ENCODE measurements around the gene SPACA1.
"Not testable (repeated sequence)": the region's sequence is repeated elsewhere in the genome, so short reads cannot be mapped to it uniquely, and the experiment has no call there.

The SPACA1 gene

GRCh38 chr6:88047510-88048150 is at the start of gene SPACA1:
TSS of gene SPACA1 (plus strand) at chr6:88047841. CDS start at chr6:88047906, 65 bp downstream.
- DNase-seq (ENCODE audit: low read depth): no peak

- DNase-seq (ENCODE audit: low read depth): no peak
Measured at GRCh38 chr6:88000713-88001112, 46.9 kb upstream of the SPACA1 start.

- DNase-seq (ENCODE audit: low read depth): not testable (repeated sequence)
Measured at GRCh38 chr6:88001279-88001678, 46.4 kb upstream of the SPACA1 start.

GRCh38 chr6:88004707-88005106 is 42.9 kb upstream of the SPACA1 start:
- no peak for DNase-seq (ENCODE audit: low read depth)

GRCh38 chr6:88006557-88006956 is 41.1 kb upstream of the SPACA1 start:
- no peak for DNase-seq (ENCODE audit: low read depth)

GRCh38 chr6:88008411-88008810 is 39.2 kb upstream of the SPACA1 start:
- DNase-seq (ENCODE audit: low read depth): no peak

- DNase-seq (ENCODE audit: low read depth): no peak
Measured at GRCh38 chr6:88008831-88009231, 38.8 kb upstream of the SPACA1 start.

GRCh38 chr6:88013015-88013414 is 34.6 kb upstream of the SPACA1 start:
- no peak for DNase-seq (ENCODE audit: low read depth)

- DNase-seq (ENCODE audit: low read depth): no peak
Measured at GRCh38 chr6:88013554-88013953, 34.1 kb upstream of the SPACA1 start.

- DNase-seq (ENCODE audit: low read depth): no peak
Measured at GRCh38 chr6:88020439-88020838, 27.2 kb upstream of the SPACA1 start.

GRCh38 chr6:88024696-88025095 is 22.9 kb upstream of the SPACA1 start:
- no peak for DNase-seq (ENCODE audit: low read depth)

- no peak for DNase-seq (ENCODE audit: low read depth)
Measured at GRCh38 chr6:88031550-88031949, 16.1 kb upstream of the SPACA1 start.

GRCh38 chr6:88044530-88044929 is 3.1 kb upstream of the SPACA1 start:
- no peak for DNase-seq (ENCODE audit: low read depth)

- no peak for DNase-seq (ENCODE audit: low read depth)
Measured at GRCh38 chr6:88045521-88046136, 2.0 kb upstream of the SPACA1 start.

- DNase-seq (ENCODE audit: low read depth): no peak
Measured at GRCh38 chr6:88048578-88048977, 937 bp downstream of the SPACA1 start.

GRCh38 chr6:88050140-88050818 is 2.6 kb downstream of the SPACA1 start:
- DNase-seq (ENCODE audit: low read depth): no peak

- DNase-seq (ENCODE audit: low read depth): no peak
Measured at GRCh38 chr6:88059191-88059590, 11.6 kb downstream of the SPACA1 start.

GRCh38 chr6:88062376-88062775 is 14.7 kb downstream of the SPACA1 start:
- DNase-seq (ENCODE audit: low read depth): no peak

- no peak for DNase-seq (ENCODE audit: low read depth)
Measured at GRCh38 chr6:88072462-88072861, 24.8 kb downstream of the SPACA1 start.

- DNase-seq (ENCODE audit: low read depth): no peak
Measured at GRCh38 chr6:88074791-88075190, 27.1 kb downstream of the SPACA1 start.

GRCh38 chr6:88077305-88077704 is 29.7 kb downstream of the SPACA1 start:
- no peak for DNase-seq (ENCODE audit: low read depth)

- no peak for DNase-seq (ENCODE audit: low read depth)
Measured at GRCh38 chr6:88086792-88087191, 39.2 kb downstream of the SPACA1 start.

- no peak for DNase-seq (ENCODE audit: low read depth)
Measured at GRCh38 chr6:88089708-88090107, 42.1 kb downstream of the SPACA1 start.
